H9 (cell line): Measurements from ENCODE around the gene VSIG10L. TPM values are rescaled to one million over a fixed set of nuclear protein-coding genes. Genes with fewer than 3 reads are reported as not detected.
A peak's percentile ranks its signal among the peaks of the same experiment; 100 is the strongest.

Experiments used
- DNase-seq: peaks from one replicate; pipeline ENCODE4 v3.0.0-alpha.2; 2017
- H2AFZ ChIP-seq: one replicate; pipeline ENCODE4 v1.6.1; 2013; ENCODE audit warnings: mild to moderate bottlenecking, low read length, control low read depth, moderate library complexity
- H2AK5ac ChIP-seq: 2 replicates; pipeline ENCODE4 v1.6.1; 2013; ENCODE audit warnings: low read length, control low read depth, mixed read lengths; ENCODE audit not compliant: insufficient read length
- H2BK120ac ChIP-seq: one replicate; pipeline ENCODE4 v1.6.1; 2013; ENCODE audit warnings: low read depth, mild to moderate bottlenecking, low read length, control low read depth, inconsistent platforms; ENCODE audit not compliant: poor library complexity, severe bottlenecking
- H2BK12ac ChIP-seq: 2 replicates; pipeline ENCODE4 v1.6.1; 2013; ENCODE audit warnings: low read length, control low read depth, mixed read lengths, low read depth; ENCODE audit not compliant: insufficient read length
- H2BK15ac ChIP-seq: 2 replicates; pipeline ENCODE4 v1.6.1; 2013; ENCODE audit warnings: low read depth, low read length, control low read depth
- H2BK20ac ChIP-seq: one replicate; pipeline ENCODE4 v1.6.1; 2013; ENCODE audit warnings: low read depth, mild to moderate bottlenecking, low read length, control low read depth, inconsistent platforms; ENCODE audit not compliant: poor library complexity, severe bottlenecking
- H2BK5ac ChIP-seq: 2 replicates; pipeline ENCODE4 v1.6.1; 2013; ENCODE audit warnings: low read length, control low read depth, mixed read lengths; ENCODE audit not compliant: insufficient read length
- H3K14ac ChIP-seq: 2 replicates; pipeline ENCODE4 v1.6.1; 2013; ENCODE audit warnings: low read length, control low read depth; ENCODE audit not compliant: insufficient read depth
- H3K18ac ChIP-seq: 2 replicates; pipeline ENCODE4 v1.6.1; 2013; ENCODE audit warnings: low read depth, mild to moderate bottlenecking, mixed read lengths, low read length, control low read depth; ENCODE audit not compliant: insufficient read length
- H3K23ac ChIP-seq: 2 replicates; pipeline ENCODE4 v1.6.1; 2013; ENCODE audit warnings: low read length, control low read depth, mixed read lengths, low read depth; ENCODE audit not compliant: insufficient read length
- H3K23me2 ChIP-seq: 2 replicates; pipeline ENCODE4 v1.6.1; 2013; ENCODE audit warnings: low read depth, mild to moderate bottlenecking, mixed read lengths, low read length, control low read depth; ENCODE audit not compliant: insufficient read length, poor library complexity, severe bottlenecking
- H3K27ac ChIP-seq: 2 replicates; pipeline ENCODE4 v1.5.1; 2013; ENCODE audit warnings: low read length, control low read depth, mixed read lengths, low read depth; ENCODE audit not compliant: insufficient read length
- H3K27me3 ChIP-seq: 2 replicates; pipeline ENCODE4 v1.6.1; 2013; ENCODE audit warnings: low read length, control low read depth, inconsistent platforms; ENCODE audit not compliant: insufficient read depth
- H3K4ac ChIP-seq: 2 replicates; pipeline ENCODE4 v1.6.1; 2013; ENCODE audit warnings: low read depth, mild to moderate bottlenecking, control low read depth, inconsistent platforms, low read length, moderate library complexity
- H3K4me1 ChIP-seq: 2 replicates; pipeline ENCODE4 v1.6.1; 2013; ENCODE audit warnings: low read length, control low read depth, inconsistent platforms; ENCODE audit not compliant: insufficient read depth
- H3K4me2 ChIP-seq: 2 replicates; pipeline ENCODE4 v1.6.1; 2013; ENCODE audit warnings: low read length, control low read depth, mixed read lengths; ENCODE audit not compliant: insufficient read length, insufficient read depth
- H3K56ac ChIP-seq: 2 replicates; pipeline ENCODE4 v1.6.1; 2013; ENCODE audit warnings: low read depth, mild to moderate bottlenecking, mixed read lengths, low read length, control low read depth; ENCODE audit not compliant: insufficient read length
- H3K79me1 ChIP-seq: 2 replicates; pipeline ENCODE4 v1.6.1; 2013; ENCODE audit warnings: low read depth, mild to moderate bottlenecking, moderate library complexity, low read length, control low read depth, inconsistent platforms; ENCODE audit not compliant: insufficient read depth, poor library complexity, severe bottlenecking
- H3K79me2 ChIP-seq: 2 replicates; pipeline ENCODE4 v1.6.1; 2013; ENCODE audit warnings: low read length, control low read depth, inconsistent platforms; ENCODE audit not compliant: insufficient read depth
- H3K9ac ChIP-seq: 2 replicates; pipeline ENCODE4 v1.6.1; 2013; ENCODE audit warnings: low read length, control low read depth, mixed read lengths; ENCODE audit not compliant: insufficient read length; ENCODE audit errors: extremely low read depth
- H3K9me3 ChIP-seq: one replicate; pipeline ENCODE4 v1.6.1; 2013; ENCODE audit warnings: low read depth, low read length, inconsistent platforms; ENCODE audit not compliant: control insufficient read depth
- H3T11ph ChIP-seq: one replicate; pipeline ENCODE4 v1.6.1; 2013; ENCODE audit warnings: mild to moderate bottlenecking, low read length, control low read depth, inconsistent platforms
- H4K20me1 ChIP-seq: one replicate; pipeline ENCODE4 v1.6.1; 2013; ENCODE audit not compliant: control insufficient read depth, insufficient read length, insufficient read depth
- H4K5ac ChIP-seq: 2 replicates; pipeline ENCODE4 v1.6.1; 2013; ENCODE audit warnings: low read depth, mild to moderate bottlenecking, mixed read lengths, low read length, control low read depth; ENCODE audit not compliant: insufficient read length
- H4K8ac ChIP-seq: replicated peaks from 2 replicates; pipeline ENCODE4 v1.6.1; 2013; ENCODE audit warnings: low read length, control low read depth, mixed read lengths, low read depth; ENCODE audit not compliant: insufficient read length
- H4K91ac ChIP-seq: 2 replicates; pipeline ENCODE4 v1.6.1; 2013; ENCODE audit warnings: low read depth, mild to moderate bottlenecking, moderate library complexity, mixed read lengths, low read length, control low read depth; ENCODE audit not compliant: insufficient read length
- H3K27ac Mint-ChIP-seq, 3 experiments: 2 replicates in 2 of 3; 3 replicates in 1 of 3; pipeline ENCODE4 v1.8.0; 2020 to 2021; ENCODE audit warnings: mixed read lengths in 3 of 3, mild to moderate bottlenecking in 1 of 3, moderate library complexity in 1 of 3
- H3K27me3 Mint-ChIP-seq: 2 replicates; pipeline ENCODE4 v1.8.0; 2021; ENCODE audit warnings: low read depth, mild to moderate bottlenecking, moderate library complexity, mixed read lengths
- H3K36me3 Mint-ChIP-seq, 3 experiments: 2 replicates in 2 of 3; 3 replicates in 1 of 3; pipeline ENCODE4 v1.8.0; 2020 to 2021; ENCODE audit warnings: low read depth in 3 of 3, mixed read lengths in 3 of 3; ENCODE audit not compliant: insufficient read depth in 1 of 3
- H3K4me1 Mint-ChIP-seq, 2 experiments: 2 replicates each; pipeline ENCODE4 v1.8.0; 2020; ENCODE audit warnings: mixed read lengths in 2 of 2
- H3K4me3 Mint-ChIP-seq, 2 experiments: 2 replicates in 1 of 2; 3 replicates in 1 of 2; pipeline ENCODE4 v1.8.0; 2020 to 2021; ENCODE audit warnings: mild to moderate bottlenecking in 2 of 2, mixed read lengths in 2 of 2, moderate library complexity in 1 of 2
- H3K9me3 Mint-ChIP-seq, 2 experiments: 2 replicates in 1 of 2; 3 replicates in 1 of 2; pipeline ENCODE4 v1.8.0; 2020; ENCODE audit warnings: mild to moderate bottlenecking in 2 of 2, mixed read lengths in 2 of 2, moderate library complexity in 1 of 2
- WGBS: extraction: QIAGEN DNeasy Blood & Tissue Kit; methylation state at CpG from one replicate; pipeline ENCODE4 v1.1.7; 2013; ENCODE audit warnings: missing lambda C conversion rate, low lambda C conversion rate, mixed read lengths; ENCODE audit not compliant: insufficient read length; ENCODE audit errors: extremely low coverage; 5-methylcytosine and 5-hydroxymethylcytosine counted together
- total RNA-seq: library from RNA; stranded (reverse); gene quantifications from 2 replicates; pipeline ENCODE4 v1.2.1, GENCODE V29; 2021
- TF ChIP-seq, protein P1 (sequence below): fragments of 200-600 bp; sonication (generic); conservative IDR thresholded peaks from 3 replicates; pipeline ENCODE4 v1.8.0; 2021; ENCODE audit warnings: antibody characterized with exemption, mild to moderate bottlenecking

The VSIG10L gene
- total RNA-seq, 1 experiment from 2014 or later: 5.6 TPM

GRCh38 chr19:51346742-51347141 lies 4.8 kb upstream of the VSIG10L start:
- Histone ChIP-seq H4K8ac (no peak overlapping the region), H2BK20ac (no peak overlapping the region), H3K14ac (no peak overlapping the region), H2AFZ (no peak overlapping the region), H2AK5ac (no peak overlapping the region), H3K23me2 (no peaks in the 10 kb centered on the region), H3K23ac (no peak overlapping the region), H3K18ac (no peak overlapping the region), H2BK5ac (no peak overlapping the region), H2BK120ac (no peak overlapping the region), H4K91ac (no peak overlapping the region), H2BK15ac (no peak overlapping the region), H3K27me3 (no peaks in the 10 kb centered on the region), H3K27ac (no peak overlapping the region), H3K4ac (no peak overlapping the region), H4K5ac (no peak overlapping the region), H3K56ac (no peak overlapping the region), H4K20me1 (no peaks in the 10 kb centered on the region), H3K4me2 (no peak overlapping the region), H3K4me1 (peaks cover 11% of the 10 kb centered on the region), H3K9me3 (no peaks in the 10 kb centered on the region), H3T11ph (no peak overlapping the region), H2BK12ac (no peak overlapping the region), H3K79me1 (no peaks in the 10 kb centered on the region), H3K79me2 (no peaks in the 10 kb centered on the region), H3K9ac (no peak overlapping the region)
- H3K4me3 Mint-ChIP-seq: no peak overlapping the region
- H3K27me3 Mint-ChIP-seq: peaks cover 6% of the 10 kb centered on the region
- peaks cover 2 to 22% (median 16%) of the 10 kb centered on the region in 3 experiments; a peak in 5 of 7 replicates for H3K36me3 Mint-ChIP-seq
- H3K27ac Mint-ChIP-seq: peak overlapping the region in 1 of 3 experiments; percentile 87; a peak in 1 of 7 replicates
- TF ChIP-seq, protein P1, sequence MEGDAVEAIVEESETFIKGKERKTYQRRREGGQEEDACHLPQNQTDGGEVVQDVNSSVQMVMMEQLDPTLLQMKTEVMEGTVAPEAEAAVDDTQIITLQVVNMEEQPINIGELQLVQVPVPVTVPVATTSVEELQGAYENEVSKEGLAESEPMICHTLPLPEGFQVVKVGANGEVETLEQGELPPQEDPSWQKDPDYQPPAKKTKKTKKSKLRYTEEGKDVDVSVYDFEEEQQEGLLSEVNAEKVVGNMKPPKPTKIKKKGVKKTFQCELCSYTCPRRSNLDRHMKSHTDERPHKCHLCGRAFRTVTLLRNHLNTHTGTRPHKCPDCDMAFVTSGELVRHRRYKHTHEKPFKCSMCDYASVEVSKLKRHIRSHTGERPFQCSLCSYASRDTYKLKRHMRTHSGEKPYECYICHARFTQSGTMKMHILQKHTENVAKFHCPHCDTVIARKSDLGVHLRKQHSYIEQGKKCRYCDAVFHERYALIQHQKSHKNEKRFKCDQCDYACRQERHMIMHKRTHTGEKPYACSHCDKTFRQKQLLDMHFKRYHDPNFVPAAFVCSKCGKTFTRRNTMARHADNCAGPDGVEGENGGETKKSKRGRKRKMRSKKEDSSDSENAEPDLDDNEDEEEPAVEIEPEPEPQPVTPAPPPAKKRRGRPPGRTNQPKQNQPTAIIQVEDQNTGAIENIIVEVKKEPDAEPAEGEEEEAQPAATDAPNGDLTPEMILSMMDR: peak; percentile 43
- no peaks in the 10 kb centered on the region for H3K9me3 Mint-ChIP-seq
- WGBS: no CpG with 5 or more reads among the region's 17 CpGs
- H3K4me1 Mint-ChIP-seq: peaks cover 12% of the 10 kb centered on the region in 2 experiments
- no peak for DNase-seq
